ENCODE results near the gene CCDC9. TPM values are rescaled to one million over a fixed set of nuclear protein-coding genes. Genes with fewer than 3 reads are reported as not detected.

Gene CCDC9
- total RNA-seq, result 5.0 and 5.6 TPM in 2 replicates

DNA sequence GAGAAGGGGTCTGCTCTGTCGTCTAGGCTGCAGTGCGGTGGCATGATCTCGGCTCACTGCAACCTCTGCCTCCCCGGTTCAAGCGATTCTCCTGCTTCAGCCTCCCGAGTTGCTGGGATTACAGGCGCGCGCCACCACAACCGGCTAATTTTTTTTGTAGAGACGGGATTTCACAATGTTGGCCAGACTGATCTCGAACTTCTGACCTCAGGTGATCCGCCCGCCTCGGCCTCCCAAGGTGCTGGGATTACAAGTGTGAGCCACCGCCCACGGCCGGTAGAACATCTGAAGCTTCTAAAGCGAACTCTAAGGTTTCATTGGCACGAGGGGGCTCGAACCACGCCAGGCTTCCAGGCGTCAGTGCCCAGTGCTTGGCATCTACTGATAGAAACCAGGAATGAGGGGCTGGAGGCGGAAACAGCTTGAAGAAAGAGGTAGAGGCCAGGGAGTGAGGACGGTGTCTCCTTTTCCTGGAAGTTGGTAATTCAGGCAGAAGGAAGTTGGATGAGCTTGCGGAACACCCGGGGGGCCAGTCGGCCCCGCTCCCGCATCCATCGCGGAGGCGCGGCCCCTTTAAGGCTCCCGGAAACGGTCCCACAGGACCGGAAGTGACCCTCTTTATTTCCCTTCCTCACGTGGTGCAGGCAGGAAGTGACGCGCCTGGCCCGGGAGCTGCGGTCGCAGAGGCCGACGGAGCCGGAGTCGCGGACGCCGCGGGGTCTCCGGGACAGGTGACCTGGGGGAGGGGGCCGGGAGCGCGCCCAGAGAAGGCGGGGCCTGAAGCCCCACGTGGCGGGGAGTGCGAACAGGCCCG is at the start of gene CCDC9:
Gene CCDC9, plus strand, starts transcription at position 647 of the 814 bp plus-strand sequence. CDS start 1,876 bp downstream, outside the sequence.

DNA sequence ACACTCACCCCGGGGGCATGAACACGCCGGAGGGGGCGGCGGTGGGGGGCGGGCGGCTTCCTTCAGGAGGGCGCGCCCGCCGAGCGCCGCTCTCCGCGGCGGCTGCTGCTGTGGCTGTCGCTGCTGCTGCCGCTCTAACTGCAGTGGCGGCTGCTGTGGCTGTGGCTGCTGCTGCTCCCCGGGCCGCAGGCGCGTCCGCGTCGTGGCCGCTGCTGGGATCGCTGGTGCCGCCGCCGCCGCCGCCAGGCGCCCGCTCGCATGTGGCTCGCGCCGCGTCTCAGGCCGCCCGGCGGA is 25.5 kb upstream of the CCDC9 start, which contains the start of gene BBC3:
Gene BBC3, minus strand, starts transcription at position 279 of the 294 bp plus-strand sequence. CDS start 2,768 bp downstream, outside the sequence.

DNA sequence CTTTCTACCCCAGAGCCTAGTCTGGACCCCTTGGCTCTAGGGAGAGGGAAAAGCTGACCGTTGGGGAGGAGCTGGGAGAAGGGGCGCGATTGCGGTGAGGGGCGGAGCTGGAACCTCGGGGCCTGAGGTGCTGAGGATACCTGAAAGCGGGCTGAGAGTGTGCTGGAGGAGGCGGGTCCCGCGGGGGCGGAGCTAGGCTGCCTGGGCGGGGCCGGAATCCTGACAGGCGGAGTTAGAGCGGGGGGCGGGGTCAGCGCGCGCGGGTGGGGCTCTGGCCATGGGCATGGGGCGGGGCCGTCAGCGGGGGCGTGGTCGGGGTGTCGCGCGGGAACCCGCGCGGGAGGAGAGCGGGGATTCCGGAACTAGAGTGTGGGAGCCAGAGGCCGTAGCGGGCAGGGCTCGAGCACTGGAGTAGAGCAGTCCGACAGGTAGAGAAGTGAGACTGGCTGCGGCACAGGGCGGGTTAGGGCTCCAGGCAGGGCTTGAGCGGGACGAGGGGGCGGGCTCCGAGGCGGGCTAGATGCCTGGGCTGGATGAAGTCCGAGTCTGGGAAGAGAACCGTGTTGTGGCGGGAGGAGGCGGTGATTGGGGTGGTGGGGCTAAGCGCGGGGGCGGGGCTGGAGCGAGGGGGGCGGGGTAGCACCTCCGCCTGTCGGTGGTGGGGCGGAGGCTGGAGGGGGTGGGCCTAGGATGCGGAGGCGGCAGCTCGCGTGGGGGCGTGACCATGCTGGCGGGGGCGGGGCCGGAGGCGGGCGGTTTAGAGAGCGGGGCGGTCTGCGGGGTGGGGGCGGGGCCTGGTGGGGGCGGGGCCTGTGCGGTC is 18.0 kb downstream of the CCDC9 start, which contains the start of gene INAFM1:
Gene INAFM1, plus strand, starts transcription at position 815 of the 820 bp plus-strand sequence. CDS start 35 bp downstream, outside the sequence.

DNA sequence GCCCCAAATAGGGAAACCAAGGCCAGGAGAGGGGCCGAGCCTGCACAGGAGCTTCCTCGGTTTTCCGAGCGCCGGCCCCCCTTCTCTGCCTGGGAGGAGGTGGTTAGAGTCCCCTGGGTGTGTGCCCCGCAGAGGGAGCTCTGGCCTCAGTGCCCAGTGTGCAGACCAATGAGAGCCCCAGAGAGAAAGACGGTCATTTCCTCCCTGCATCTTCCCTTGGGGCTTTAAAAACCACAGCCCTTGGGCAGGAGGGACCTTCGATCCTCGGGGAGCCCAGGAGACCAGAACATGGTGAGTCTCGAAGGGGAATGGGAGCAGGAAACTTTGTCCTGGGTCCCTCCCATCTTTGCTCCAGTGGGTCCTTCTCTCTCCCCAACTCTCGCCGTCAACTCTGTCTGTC is 53.3 kb downstream of the CCDC9 start, which contains the start of gene C5AR1:
Gene C5AR1, plus strand, starts transcription at position 254 of the 400 bp plus-strand sequence. Its CDS starts 35 bp downstream, at position 289.

Other genes with a start within 250 kb of the CCDC9 start
- gene NPAS1, start 236.7 kb upstream of the CCDC9 start, total RNA-seq, result 0.75 TPM in 1 of 2 replicates, not detected in the other
- 23.7 and 34.5 TPM in 2 replicates for gene TMEM160, start 207.9 kb upstream of the CCDC9 start, total RNA-seq
- gene ZC3H4, start 142.7 kb upstream of the CCDC9 start, total RNA-seq, result 12.1 and 13.6 TPM in 2 replicates
- gene SAE1, start 125.7 kb upstream of the CCDC9 start, total RNA-seq, result 124 and 173 TPM in 2 replicates
- 14.2 and 21.8 TPM in 2 replicates for gene BBC3, start 25.3 kb upstream of the CCDC9 start, total RNA-seq
- 0.81 and 1.0 TPM in 2 replicates for gene INAFM1, start 18.4 kb downstream of the CCDC9 start, total RNA-seq
- gene C5AR1, start 53.3 kb downstream of the CCDC9 start, total RNA-seq, result not detected in 2 replicates
- gene C5AR2, start 75.7 kb downstream of the CCDC9 start, total RNA-seq, result 0.09 and 0.28 TPM in 2 replicates
- 8.2 and 8.9 TPM in 2 replicates for gene DHX34, start 92.8 kb downstream of the CCDC9 start, total RNA-seq
- gene MEIS3, start 163.0 kb downstream of the CCDC9 start, total RNA-seq, result 4.0 TPM in 1 of 2 replicates, not detected in the other
- gene SLC8A2, start 215.4 kb downstream of the CCDC9 start, total RNA-seq, result under 0.01 TPM in 1 of 2 replicates, not detected in the other
- gene KPTN, start 227.7 kb downstream of the CCDC9 start, total RNA-seq, result 4.2 and 5.5 TPM in 2 replicates

All from endothelial cell of coronary artery (primary cell).